ENCODE data around the gene COG8. TPM values are rescaled to one million over a fixed set of nuclear protein-coding genes. Genes with fewer than 3 reads are reported as not detected.

Gene COG8
- total and polyA plus RNA-seq, 10 of the 15 experiments (the other 5 are each of a cell fraction or from before 2014, with no cell fraction given) = 2.8 to 39.6 (median 23.8) TPM

DNA sequence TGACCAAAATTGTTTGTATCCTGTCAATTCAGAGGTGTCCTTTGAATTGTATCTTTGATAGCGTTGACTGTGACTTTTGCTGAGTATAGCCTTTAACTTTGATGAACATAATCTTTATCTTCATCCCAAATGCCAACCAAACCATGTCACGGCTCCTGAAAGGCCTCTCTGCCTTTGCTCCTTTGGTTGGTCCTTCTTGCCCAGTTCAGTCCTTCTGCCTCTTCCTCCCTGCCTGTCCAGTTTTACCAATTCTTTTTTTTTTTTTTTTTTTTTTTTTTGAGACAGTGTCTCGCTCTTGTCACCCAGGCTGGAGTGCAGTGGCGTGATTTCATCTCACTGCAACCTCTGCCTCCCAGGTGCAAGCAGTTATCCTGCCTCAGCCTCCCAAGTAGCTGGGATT, 41.1 kb downstream of the COG8 start:
- no peak for FAIRE-seq
- Histone ChIP-seq H3K27me3 (replicated peaks in 1 of 2; ENCODE audit: control insufficient read depth in 2 of 2, insufficient read depth in 2 of 2, low read length in 1 of 2) (no peaks in the 10 kb centered on the region), H3K79me2 (ENCODE audit: control insufficient read depth, insufficient read depth, low read length) (no peaks in the 10 kb centered on the region), H3K4me2 (ENCODE audit: control insufficient read depth, insufficient read depth) (no peak overlapping the region), H4K20me1 (ENCODE audit: control insufficient read depth, insufficient read depth) (no peaks in the 10 kb centered on the region), H3K36me3 (ENCODE audit: control insufficient read depth in 2 of 2, insufficient read depth in 2 of 2, low read length in 1 of 2) (peaks cover 0 to 10% of the 10 kb centered on the region in 2 experiments; a peak in 3 of 4 replicates), H3K9ac (ENCODE audit: control insufficient read depth, insufficient read depth, low read length) (no peak overlapping the region), H3K27ac (ENCODE audit: control insufficient read depth, insufficient read depth) (no peak overlapping the region), H3K9me3 (replicated peaks; ENCODE audit: control insufficient read depth, insufficient read depth, low read length) (no peaks in the 10 kb centered on the region), H3K4me1 (ENCODE audit: control insufficient read depth, insufficient read depth, low read length) (no peaks in the 10 kb centered on the region), H3K4me3 (no peak overlapping the region), H2AFZ (ENCODE audit: control insufficient read depth, low read depth, low read length) (no peak overlapping the region)
- in situ Hi-C loops (cut with MboI) = no loop called here
- DNase-seq (ENCODE audit: low read depth, low spot score) = no peak
- ChIA-PET SMC1A (ENCODE audit: uncharacterized antibody, unreplicated experiment) (no interaction called here), RAD21 (ENCODE audit: unreplicated experiment) (no interaction called here), POLR2A (no interaction called here), CTCF (interaction anchor here (2.0 kb wide), 1 partner anchor 10 kb away, joined by 6 read pairs; no protein-coding TSS in a partner anchor)
- no peak for ATAC-seq
- intact Hi-C loops (cut with micrococcal nuclease; ENCODE audit: unreplicated experiment) = no loop called here
- BruUV-seq (replicated peaks) = no TSS peak
- 94% methylated on average over 2 of the region's 4 CpGs for WGBS (ENCODE audit: insufficient coverage, insufficient replicate concordance, low lambda C conversion rate, missing lambda C conversion rate)
- TF ChIP-seq ETV6 (conservative IDR thresholded peaks at IDR 0.05 in 1 of 2, IDR thresholded peaks at IDR 0.05 in 1 of 2; ENCODE audit: borderline replicate concordance in 1 of 2, low read depth in 1 of 2) (no peak), PAX5 (IDR thresholded peaks at IDR 0.05; ENCODE audit: borderline replicate concordance, low read depth, low read length) (no peak), IKZF1 (conservative IDR thresholded peaks at IDR 0.05) (no peak), STAT3 (IDR thresholded peaks at IDR 0.05; ENCODE audit: low read depth, low read length) (no peak), KAT2A (conservative IDR thresholded peaks at IDR 0.05; ENCODE audit: control insufficient read depth, low read depth, low read length) (no peak), SMAD5 (IDR thresholded peaks at IDR 0.05; ENCODE audit: low read depth) (no peak), SUZ12 (IDR thresholded peaks at IDR 0.05; ENCODE audit: unreplicated experiment) (no peak), BHLHE40 (IDR thresholded peaks at IDR 0.05; ENCODE audit: borderline replicate concordance in 1 of 2, low read depth in 2 of 2, low read length in 1 of 2) (no peak), RELA (IDR thresholded peaks at IDR 0.05; ENCODE audit: borderline replicate concordance, partially characterized antibody) (no peak), SREBF2 (IDR thresholded peaks at IDR 0.05; ENCODE audit: low read length) (no peak), JUNB (IDR thresholded peaks at IDR 0.05) (no peak), KLF5 (IDR thresholded peaks at IDR 0.05; ENCODE audit: partially characterized antibody) (no peak)
- TF ChIP-seq, protein P1, sequence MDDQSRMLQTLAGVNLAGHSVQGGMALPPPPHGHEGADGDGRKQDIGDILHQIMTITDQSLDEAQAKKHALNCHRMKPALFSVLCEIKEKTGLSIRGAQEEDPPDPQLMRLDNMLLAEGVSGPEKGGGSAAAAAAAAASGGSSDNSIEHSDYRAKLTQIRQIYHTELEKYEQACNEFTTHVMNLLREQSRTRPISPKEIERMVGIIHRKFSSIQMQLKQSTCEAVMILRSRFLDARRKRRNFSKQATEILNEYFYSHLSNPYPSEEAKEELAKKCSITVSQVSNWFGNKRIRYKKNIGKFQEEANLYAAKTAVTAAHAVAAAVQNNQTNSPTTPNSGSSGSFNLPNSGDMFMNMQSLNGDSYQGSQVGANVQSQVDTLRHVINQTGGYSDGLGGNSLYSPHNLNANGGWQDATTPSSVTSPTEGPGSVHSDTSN (IDR thresholded peaks at IDR 0.05; ENCODE audit: insufficient replicate concordance, low read depth, low read length) = no peak
- TF ChIP-seq, protein P2, sequence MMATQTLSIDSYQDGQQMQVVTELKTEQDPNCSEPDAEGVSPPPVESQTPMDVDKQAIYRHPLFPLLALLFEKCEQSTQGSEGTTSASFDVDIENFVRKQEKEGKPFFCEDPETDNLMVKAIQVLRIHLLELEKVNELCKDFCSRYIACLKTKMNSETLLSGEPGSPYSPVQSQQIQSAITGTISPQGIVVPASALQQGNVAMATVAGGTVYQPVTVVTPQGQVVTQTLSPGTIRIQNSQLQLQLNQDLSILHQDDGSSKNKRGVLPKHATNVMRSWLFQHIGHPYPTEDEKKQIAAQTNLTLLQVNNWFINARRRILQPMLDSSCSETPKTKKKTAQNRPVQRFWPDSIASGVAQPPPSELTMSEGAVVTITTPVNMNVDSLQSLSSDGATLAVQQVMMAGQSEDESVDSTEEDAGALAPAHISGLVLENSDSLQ (IDR thresholded peaks at IDR 0.05) = no peak
- TF ChIP-seq, protein P3, sequence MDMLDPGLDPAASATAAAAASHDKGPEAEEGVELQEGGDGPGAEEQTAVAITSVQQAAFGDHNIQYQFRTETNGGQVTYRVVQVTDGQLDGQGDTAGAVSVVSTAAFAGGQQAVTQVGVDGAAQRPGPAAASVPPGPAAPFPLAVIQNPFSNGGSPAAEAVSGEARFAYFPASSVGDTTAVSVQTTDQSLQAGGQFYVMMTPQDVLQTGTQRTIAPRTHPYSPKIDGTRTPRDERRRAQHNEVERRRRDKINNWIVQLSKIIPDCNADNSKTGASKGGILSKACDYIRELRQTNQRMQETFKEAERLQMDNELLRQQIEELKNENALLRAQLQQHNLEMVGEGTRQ (IDR thresholded peaks at IDR 0.05; ENCODE audit: borderline replicate concordance, low read depth, low read length) = no peak
- TF ChIP-seq, protein P4, sequence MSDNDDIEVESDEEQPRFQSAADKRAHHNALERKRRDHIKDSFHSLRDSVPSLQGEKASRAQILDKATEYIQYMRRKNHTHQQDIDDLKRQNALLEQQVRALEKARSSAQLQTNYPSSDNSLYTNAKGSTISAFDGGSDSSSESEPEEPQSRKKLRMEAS (IDR thresholded peaks at IDR 0.05; ENCODE audit: low read depth, low read length) = no peak
- TF ChIP-seq, protein P5, sequence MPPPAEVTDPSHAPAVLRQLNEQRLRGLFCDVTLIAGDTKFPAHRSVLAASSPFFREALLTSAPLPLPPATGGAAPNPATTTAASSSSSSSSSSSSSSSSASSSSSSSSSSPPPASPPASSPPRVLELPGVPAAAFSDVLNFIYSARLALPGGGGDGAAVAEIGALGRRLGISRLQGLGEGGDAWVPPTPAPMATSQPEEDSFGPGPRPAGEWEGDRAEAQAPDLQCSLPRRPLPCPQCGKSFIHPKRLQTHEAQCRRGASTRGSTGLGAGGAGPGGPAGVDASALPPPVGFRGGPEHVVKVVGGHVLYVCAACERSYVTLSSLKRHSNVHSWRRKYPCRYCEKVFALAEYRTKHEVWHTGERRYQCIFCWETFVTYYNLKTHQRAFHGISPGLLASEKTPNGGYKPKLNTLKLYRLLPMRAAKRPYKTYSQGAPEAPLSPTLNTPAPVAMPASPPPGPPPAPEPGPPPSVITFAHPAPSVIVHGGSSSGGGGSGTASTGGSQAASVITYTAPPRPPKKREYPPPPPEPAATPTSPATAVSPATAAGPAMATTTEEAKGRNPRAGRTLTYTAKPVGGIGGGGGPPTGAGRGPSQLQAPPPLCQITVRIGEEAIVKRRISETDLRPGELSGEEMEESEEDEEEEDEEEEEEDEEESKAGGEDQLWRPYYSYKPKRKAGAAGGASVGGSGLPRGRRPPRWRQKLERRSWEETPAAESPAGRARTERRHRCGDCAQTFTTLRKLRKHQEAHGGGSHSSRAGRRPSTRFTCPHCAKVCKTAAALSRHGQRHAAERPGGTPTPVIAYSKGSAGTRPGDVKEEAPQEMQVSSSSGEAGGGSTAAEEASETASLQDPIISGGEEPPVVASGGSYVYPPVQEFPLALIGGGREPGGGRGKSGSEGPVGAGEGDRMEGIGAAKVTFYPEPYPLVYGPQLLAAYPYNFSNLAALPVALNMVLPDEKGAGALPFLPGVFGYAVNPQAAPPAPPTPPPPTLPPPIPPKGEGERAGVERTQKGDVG (CRISPR knock-in tag; IDR thresholded peaks at IDR 0.05) = no peak
